ENCODE results near the gene CENPP.
A peak's percentile ranks its signal among the peaks of the same experiment; 100 is the strongest.

CENPP gene

GRCh38 chr9:92295827-92296258, 29.9 kb upstream of the CENPP start:
- TF ChIP-seq EZH2 (optimal IDR thresholded peaks at IDR 0.05; ENCODE audit: low read depth, low read length) = no peak
- TF ChIP-seq CTCF (IDR thresholded peaks at IDR 0.05; ENCODE audit: low read length) = no peak
- no peak for TF ChIP-seq EZH2phosphoT487 (IDR thresholded peaks at IDR 0.05; ENCODE audit: low read length)
- no peaks in the 10 kb centered on the region for H3K27me3 ChIP-seq (replicated peaks; ENCODE audit: insufficient read depth, low read length)
- H2AFZ ChIP-seq (ENCODE audit: low read length) = no peak overlapping the region
- H3K79me2 ChIP-seq (ENCODE audit: low read length) = peaks cover 62% of the 10 kb centered on the region
- H3F3A ChIP-seq (ENCODE audit: insufficient read depth, low read length) = peaks cover 39% of the 10 kb centered on the region
- H3K9me3 ChIP-seq (replicated peaks; ENCODE audit: insufficient read depth, low read length) = no peaks in the 10 kb centered on the region
- no peaks in the 10 kb centered on the region for H4K20me1 ChIP-seq (ENCODE audit: insufficient read depth, low read length)
- no peaks in the 10 kb centered on the region for H3K9me2 ChIP-seq (replicated peaks; ENCODE audit: insufficient read depth, low read length)
- H3K4me1 ChIP-seq (ENCODE audit: low read length) = peaks cover 26% of the 10 kb centered on the region
- DNase-seq = no peak
- no peak overlapping the region for H3K9ac ChIP-seq (ENCODE audit: low read length)
- no peak overlapping the region for H3K4me2 ChIP-seq (ENCODE audit: low read depth, low read length)
- H3K27ac ChIP-seq (ENCODE audit: low read length) = no peak overlapping the region
- no peak overlapping the region for H3K4me3 ChIP-seq (ENCODE audit: low read length)
- H3K36me3 ChIP-seq (replicated peaks; ENCODE audit: insufficient read depth, low read length) = peaks cover 24% of the 10 kb centered on the region; the same call in 1 of the 2 replicates

GRCh38 chr9:92297611-92298010, 28.1 kb upstream of the CENPP start:
- H3K9ac ChIP-seq (ENCODE audit: low read length) = peak overlapping the region; percentile 7; the same call in 1 of the 2 replicates
- peaks cover 33% of the 10 kb centered on the region; the same call in 1 of the 2 replicates for H3K36me3 ChIP-seq (replicated peaks; ENCODE audit: insufficient read depth, low read length)
- DNase-seq = peak; percentile 72
- peaks cover 39% of the 10 kb centered on the region for H3F3A ChIP-seq (ENCODE audit: insufficient read depth, low read length)
- peak overlapping the region; percentile 33 for H3K4me3 ChIP-seq (ENCODE audit: low read length)
- H3K9me3 ChIP-seq (replicated peaks; ENCODE audit: insufficient read depth, low read length) = no peaks in the 10 kb centered on the region
- H3K4me2 ChIP-seq (ENCODE audit: low read depth, low read length) = peak overlapping the region; percentile 62
- no peaks in the 10 kb centered on the region for H4K20me1 ChIP-seq (ENCODE audit: insufficient read depth, low read length)
- H3K4me1 ChIP-seq (ENCODE audit: low read length) = peaks cover 22% of the 10 kb centered on the region
- H2AFZ ChIP-seq (ENCODE audit: low read length) = no peak overlapping the region
- no peaks in the 10 kb centered on the region for H3K27me3 ChIP-seq (replicated peaks; ENCODE audit: insufficient read depth, low read length)
- H3K27ac ChIP-seq (ENCODE audit: low read length) = peak overlapping the region; percentile 50; the same call in 1 of the 2 replicates
- H3K9me2 ChIP-seq (replicated peaks; ENCODE audit: insufficient read depth, low read length) = no peaks in the 10 kb centered on the region
- H3K79me2 ChIP-seq (ENCODE audit: low read length) = peaks cover 48% of the 10 kb centered on the region
- TF ChIP-seq CTCF (IDR thresholded peaks at IDR 0.05; ENCODE audit: low read length) = no peak
- TF ChIP-seq EZH2phosphoT487 (IDR thresholded peaks at IDR 0.05; ENCODE audit: low read length) = no peak
- no peak for TF ChIP-seq EZH2 (optimal IDR thresholded peaks at IDR 0.05; ENCODE audit: low read depth, low read length)

GRCh38 chr9:92298036-92298435, 27.7 kb upstream of the CENPP start:
- H3K4me1 ChIP-seq (ENCODE audit: low read length) = peaks cover 22% of the 10 kb centered on the region
- H3K9me2 ChIP-seq (replicated peaks; ENCODE audit: insufficient read depth, low read length) = no peaks in the 10 kb centered on the region
- DNase-seq = no peak
- no peaks in the 10 kb centered on the region for H3K27me3 ChIP-seq (replicated peaks; ENCODE audit: insufficient read depth, low read length)
- H3K27ac ChIP-seq (ENCODE audit: low read length) = peak overlapping the region; percentile 50; the same call in 1 of the 2 replicates
- H3K4me2 ChIP-seq (ENCODE audit: low read depth, low read length) = peak overlapping the region; percentile 62
- peaks cover 39% of the 10 kb centered on the region for H3F3A ChIP-seq (ENCODE audit: insufficient read depth, low read length)
- H4K20me1 ChIP-seq (ENCODE audit: insufficient read depth, low read length) = no peaks in the 10 kb centered on the region
- H2AFZ ChIP-seq (ENCODE audit: low read length) = no peak overlapping the region
- peak overlapping the region; percentile 33 for H3K4me3 ChIP-seq (ENCODE audit: low read length)
- no peaks in the 10 kb centered on the region for H3K9me3 ChIP-seq (replicated peaks; ENCODE audit: insufficient read depth, low read length)
- TF ChIP-seq EZH2 (optimal IDR thresholded peaks at IDR 0.05; ENCODE audit: low read depth, low read length) (no peak), EZH2phosphoT487 (IDR thresholded peaks at IDR 0.05; ENCODE audit: low read length) (no peak), CTCF (IDR thresholded peaks at IDR 0.05; ENCODE audit: low read length) (no peak)
- H3K9ac ChIP-seq (ENCODE audit: low read length) = peak overlapping the region; percentile 7; the same call in 1 of the 2 replicates
- peaks cover 44% of the 10 kb centered on the region for H3K79me2 ChIP-seq (ENCODE audit: low read length)
- H3K36me3 ChIP-seq (replicated peaks; ENCODE audit: insufficient read depth, low read length) = peaks cover 33% of the 10 kb centered on the region; the same call in 1 of the 2 replicates

All from MM.1S (cell line).